Stimulated activated naive B cell treated with anti-CD40 and anti-IgM and Interleukin-4, amounts not matched to agents 10 μg/mL and 1 μg/mL and 100 μg/mL, for 72 hours (primary cell): Measurements from ENCODE around the gene IFT27.
"Not testable (repeated sequence)": the region's sequence is repeated elsewhere in the genome, so short reads cannot be mapped to it uniquely, and the experiment has no call there.

Source experiments
- ATAC-seq, 2 donors: fragments of 150-1000 bp; cut with Tn5 transposase; replicated peaks; 2 replicates each; pipeline ENCODE4 v1.10.0; 2021; ENCODE audit warnings: moderate library complexity in 1 of 2
- DNase-seq: peaks from one replicate; pipeline ENCODE4 v3.0.0; 2021
- H3K27ac Mint-ChIP-seq: one replicate; pipeline ENCODE4 v1.8.0; 2022; ENCODE audit warnings: mild to moderate bottlenecking, mixed read lengths
- H3K27me3 Mint-ChIP-seq, 2 donors: one replicate each; pipeline ENCODE4 v1.8.0; 2022; ENCODE audit warnings: mixed read lengths in 2 of 2
- H3K36me3 Mint-ChIP-seq, 2 donors: one replicate each; pipeline ENCODE4 v1.8.0; 2022; ENCODE audit warnings: mixed read lengths in 2 of 2, mild to moderate bottlenecking in 1 of 2
- H3K4me1 Mint-ChIP-seq, 2 donors: one replicate each; pipeline ENCODE4 v1.8.0; 2022; ENCODE audit warnings: mixed read lengths in 2 of 2, mild to moderate bottlenecking in 1 of 2
- H3K4me3 Mint-ChIP-seq, 2 donors: one replicate each; pipeline ENCODE4 v1.8.0; 2022; ENCODE audit warnings: mild to moderate bottlenecking in 2 of 2, mixed read lengths in 2 of 2, moderate library complexity in 1 of 2
- H3K9me3 Mint-ChIP-seq, 2 donors: one replicate each; pipeline ENCODE4 v1.8.0; 2022; ENCODE audit warnings: mixed read lengths in 2 of 2, mild to moderate bottlenecking in 1 of 2

IFT27 gene

GRCh38 chr22:36738416-36739020 is 37.4 kb downstream of the IFT27 start:
- Mint-ChIP-seq H3K27me3 (peaks cover 29 to 53% of the 10 kb centered on the region in 2 donors), H3K4me1 (peaks cover 0 to 3% of the 10 kb centered on the region in 2 donors), H3K9me3 (peaks cover 0 to 6% of the 10 kb centered on the region in 2 donors), H3K4me3 (no peak overlapping the region), H3K36me3 (peaks cover 0 to 4% of the 10 kb centered on the region in 2 donors), H3K27ac (no peak overlapping the region)
- ATAC-seq: no peak
- no peak for DNase-seq

- Mint-ChIP-seq H3K4me1 (peaks cover 0 to 3% of the 10 kb centered on the region in 2 donors), H3K4me3 (no peak overlapping the region), H3K9me3 (peaks cover 0 to 6% of the 10 kb centered on the region in 2 donors), H3K27me3 (peaks cover 33 to 60% of the 10 kb centered on the region in 2 donors), H3K36me3 (peaks cover 0 to 4% of the 10 kb centered on the region in 2 donors), H3K27ac (no peak overlapping the region)
- no peak for ATAC-seq
- no peak for DNase-seq
These were observed 38.1 kb downstream of the IFT27 start for GRCh38 chr22:36737776-36738175.

- ATAC-seq (no peak), DNase-seq (no peak)
- Mint-ChIP-seq H3K9me3 (peaks cover 0 to 8% of the 10 kb centered on the region in 2 donors), H3K27me3 (peaks cover 43 to 70% of the 10 kb centered on the region in 2 donors), H3K27ac (no peak overlapping the region), H3K4me3 (no peak overlapping the region), H3K4me1 (peaks cover 0 to 3% of the 10 kb centered on the region in 2 donors), H3K36me3 (peaks cover 0 to 4% of the 10 kb centered on the region in 2 donors)
These were observed 39.1 kb downstream of the IFT27 start for GRCh38 chr22:36736701-36737320.

- Mint-ChIP-seq H3K9me3 (peaks cover 0 to 4% of the 10 kb centered on the region in 2 donors), H3K4me3 (no peak overlapping the region), H3K4me1 (peaks cover 0 to 3% of the 10 kb centered on the region in 2 donors), H3K27me3 (peaks cover 54 to 70% of the 10 kb centered on the region in 2 donors), H3K27ac (no peak overlapping the region), H3K36me3 (peaks cover 0 to 4% of the 10 kb centered on the region in 2 donors)
- ATAC-seq: peak; percentile 25 to 71
- no peak for DNase-seq
These were observed 41.5 kb downstream of the IFT27 start for GRCh38 chr22:36734171-36735058.

GRCh38 chr22:36733271-36733670 is 42.6 kb downstream of the IFT27 start:
- Mint-ChIP-seq H3K4me3 (no peak overlapping the region), H3K27me3 (peaks cover 46 to 69% of the 10 kb centered on the region in 2 donors), H3K36me3 (peaks cover 0 to 2% of the 10 kb centered on the region in 2 donors), H3K4me1 (peaks cover 0 to 3% of the 10 kb centered on the region in 2 donors), H3K27ac (no peak overlapping the region), H3K9me3 (peaks cover 0 to 2% of the 10 kb centered on the region in 2 donors)
- no peak for ATAC-seq
- no peak for DNase-seq

- ATAC-seq: no peak
- Mint-ChIP-seq H3K27ac (no peak overlapping the region), H3K9me3 (peaks cover 0 to 2% of the 10 kb centered on the region in 2 donors), H3K27me3 (peaks cover 43 to 66% of the 10 kb centered on the region in 2 donors), H3K4me1 (peaks cover 0 to 3% of the 10 kb centered on the region in 2 donors), H3K36me3 (peaks cover 0 to 2% of the 10 kb centered on the region in 2 donors), H3K4me3 (no peak overlapping the region)
- no peak for DNase-seq
These were observed 43.3 kb downstream of the IFT27 start for GRCh38 chr22:36732609-36733008.

- Mint-ChIP-seq H3K27ac (no peak overlapping the region), H3K4me1 (peaks cover 0 to 3% of the 10 kb centered on the region in 2 donors), H3K36me3 (peaks cover 0 to 2% of the 10 kb centered on the region in 2 donors), H3K27me3 (peaks cover 41 to 63% of the 10 kb centered on the region in 2 donors), H3K4me3 (no peak overlapping the region), H3K9me3 (peaks cover 0 to 2% of the 10 kb centered on the region in 2 donors)
- ATAC-seq (no peak), DNase-seq (no peak)
These were observed 44.0 kb downstream of the IFT27 start for GRCh38 chr22:36731916-36732315.

- not testable (repeated sequence) for ATAC-seq, H3K36me3 Mint-ChIP-seq, H3K4me1 Mint-ChIP-seq, H3K27ac Mint-ChIP-seq, H3K9me3 Mint-ChIP-seq, DNase-seq, H3K4me3 Mint-ChIP-seq
- H3K27me3 Mint-ChIP-seq: peaks cover 40 to 57% of the 10 kb centered on the region in 2 donors
These were observed 44.6 kb downstream of the IFT27 start for GRCh38 chr22:36731321-36731720.

- H3K27ac Mint-ChIP-seq: no peak overlapping the region
- peaks cover 0 to 2% of the 10 kb centered on the region in 2 donors for H3K9me3 Mint-ChIP-seq
- DNase-seq: no peak
- peaks cover 50 to 55% of the 10 kb centered on the region in 2 donors for H3K27me3 Mint-ChIP-seq
- H3K36me3 Mint-ChIP-seq: no peaks in the 10 kb centered on the region
- peaks cover 0 to 3% of the 10 kb centered on the region in 2 donors for H3K4me1 Mint-ChIP-seq
- ATAC-seq: no peak
- H3K4me3 Mint-ChIP-seq: no peak overlapping the region
These were observed 45.6 kb downstream of the IFT27 start for GRCh38 chr22:36730176-36730858.

- no peak overlapping the region for H3K27ac Mint-ChIP-seq
- H3K4me1 Mint-ChIP-seq: peaks cover 0 to 3% of the 10 kb centered on the region in 2 donors
- H3K27me3 Mint-ChIP-seq: peaks cover 55% of the 10 kb centered on the region in 2 donors
- DNase-seq (no peak), ATAC-seq (no peak)
- H3K9me3 Mint-ChIP-seq: peaks cover 0 to 2% of the 10 kb centered on the region in 2 donors
- H3K4me3 Mint-ChIP-seq: no peak overlapping the region
- H3K36me3 Mint-ChIP-seq: no peaks in the 10 kb centered on the region
These were observed 46.6 kb downstream of the IFT27 start for GRCh38 chr22:36729321-36729720.

GRCh38 chr22:36728505-36728904 is 47.4 kb downstream of the IFT27 start:
- H3K36me3 Mint-ChIP-seq: no peaks in the 10 kb centered on the region
- H3K27ac Mint-ChIP-seq: no peak overlapping the region
- peaks cover 0 to 2% of the 10 kb centered on the region in 2 donors for H3K9me3 Mint-ChIP-seq
- H3K27me3 Mint-ChIP-seq: peaks cover 49 to 55% of the 10 kb centered on the region in 2 donors
- no peak overlapping the region for H3K4me3 Mint-ChIP-seq
- no peaks in the 10 kb centered on the region for H3K4me1 Mint-ChIP-seq
- DNase-seq (no peak), ATAC-seq (no peak)

- peaks cover 0 to 2% of the 10 kb centered on the region in 2 donors for H3K9me3 Mint-ChIP-seq
- no peak for DNase-seq
- H3K4me3 Mint-ChIP-seq: no peak overlapping the region
- H3K27ac Mint-ChIP-seq: no peak overlapping the region
- no peaks in the 10 kb centered on the region for H3K36me3 Mint-ChIP-seq
- ATAC-seq: no peak
- peaks cover 49 to 56% of the 10 kb centered on the region in 2 donors for H3K27me3 Mint-ChIP-seq
- H3K4me1 Mint-ChIP-seq: no peaks in the 10 kb centered on the region
These were observed 47.9 kb downstream of the IFT27 start for GRCh38 chr22:36727927-36728488.

GRCh38 chr22:36727110-36727509 is 48.8 kb downstream of the IFT27 start:
- Mint-ChIP-seq H3K4me1 (no peaks in the 10 kb centered on the region), H3K36me3 (no peaks in the 10 kb centered on the region), H3K9me3 (peaks cover 0 to 1% of the 10 kb centered on the region in 2 donors), H3K27ac (no peak overlapping the region), H3K4me3 (no peak overlapping the region), H3K27me3 (peaks cover 46 to 52% of the 10 kb centered on the region in 2 donors)
- ATAC-seq (no peak), DNase-seq (no peak)
